GM20000 (cell line): Measurements from ENCODE around the gene IWS1.

ENCODE experiments used
- DNase-seq: peaks from one replicate; pipeline ENCODE4 v3.0.0; 2012; ENCODE audit warnings: low spot score
- TF ChIP-seq, protein P1 (sequence below): IDR thresholded peaks from 2 replicates; pipeline ENCODE4 v1.5.1; 2012; ENCODE audit warnings: mild to moderate bottlenecking, control low read depth; ENCODE audit errors: extremely low read depth, missing control alignments

The IWS1 gene

DNA sequence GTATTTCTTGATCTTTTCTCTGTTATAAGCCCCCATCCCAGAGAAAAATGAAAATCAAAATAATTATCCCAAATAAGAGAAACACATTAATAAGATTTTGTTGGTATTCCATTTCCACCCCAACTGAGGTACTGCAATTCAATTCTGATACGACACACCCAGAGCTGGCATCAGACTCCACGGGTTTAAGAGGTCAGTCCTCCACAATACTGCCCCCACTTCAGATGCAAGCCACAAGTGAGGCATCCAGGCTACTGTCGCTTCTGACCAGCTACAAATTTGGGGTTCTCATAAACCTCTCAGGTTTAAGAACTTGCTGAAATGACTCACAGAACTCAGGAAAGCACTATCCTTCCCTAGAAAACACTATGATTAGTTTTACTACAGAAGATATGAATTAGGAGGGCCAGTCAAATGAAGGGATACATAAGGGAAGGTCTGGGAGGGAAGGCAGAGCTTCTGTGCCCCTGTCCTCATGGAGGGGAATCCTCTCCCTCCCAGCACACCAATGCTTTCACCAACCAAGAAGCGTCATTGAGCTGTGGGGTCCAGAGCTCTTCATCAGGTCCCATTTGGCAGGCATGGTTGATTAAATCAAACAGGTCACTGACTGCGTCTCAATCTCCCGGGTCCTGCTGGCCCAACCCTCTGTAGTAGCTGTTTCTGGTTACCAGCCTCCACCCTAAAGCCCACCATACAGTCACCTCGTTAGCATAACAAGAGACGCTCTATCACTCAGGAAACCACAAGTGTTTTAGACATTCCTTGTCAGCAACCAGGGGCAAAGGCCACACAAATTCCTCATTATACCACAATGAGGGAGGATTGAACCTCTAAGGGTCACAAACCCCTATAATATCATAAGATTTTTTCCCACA, 46.2 kb downstream of the IWS1 start:
- TF ChIP-seq, protein P1, sequence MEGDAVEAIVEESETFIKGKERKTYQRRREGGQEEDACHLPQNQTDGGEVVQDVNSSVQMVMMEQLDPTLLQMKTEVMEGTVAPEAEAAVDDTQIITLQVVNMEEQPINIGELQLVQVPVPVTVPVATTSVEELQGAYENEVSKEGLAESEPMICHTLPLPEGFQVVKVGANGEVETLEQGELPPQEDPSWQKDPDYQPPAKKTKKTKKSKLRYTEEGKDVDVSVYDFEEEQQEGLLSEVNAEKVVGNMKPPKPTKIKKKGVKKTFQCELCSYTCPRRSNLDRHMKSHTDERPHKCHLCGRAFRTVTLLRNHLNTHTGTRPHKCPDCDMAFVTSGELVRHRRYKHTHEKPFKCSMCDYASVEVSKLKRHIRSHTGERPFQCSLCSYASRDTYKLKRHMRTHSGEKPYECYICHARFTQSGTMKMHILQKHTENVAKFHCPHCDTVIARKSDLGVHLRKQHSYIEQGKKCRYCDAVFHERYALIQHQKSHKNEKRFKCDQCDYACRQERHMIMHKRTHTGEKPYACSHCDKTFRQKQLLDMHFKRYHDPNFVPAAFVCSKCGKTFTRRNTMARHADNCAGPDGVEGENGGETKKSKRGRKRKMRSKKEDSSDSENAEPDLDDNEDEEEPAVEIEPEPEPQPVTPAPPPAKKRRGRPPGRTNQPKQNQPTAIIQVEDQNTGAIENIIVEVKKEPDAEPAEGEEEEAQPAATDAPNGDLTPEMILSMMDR, result no peak
- DNase-seq, result no peak

DNA sequence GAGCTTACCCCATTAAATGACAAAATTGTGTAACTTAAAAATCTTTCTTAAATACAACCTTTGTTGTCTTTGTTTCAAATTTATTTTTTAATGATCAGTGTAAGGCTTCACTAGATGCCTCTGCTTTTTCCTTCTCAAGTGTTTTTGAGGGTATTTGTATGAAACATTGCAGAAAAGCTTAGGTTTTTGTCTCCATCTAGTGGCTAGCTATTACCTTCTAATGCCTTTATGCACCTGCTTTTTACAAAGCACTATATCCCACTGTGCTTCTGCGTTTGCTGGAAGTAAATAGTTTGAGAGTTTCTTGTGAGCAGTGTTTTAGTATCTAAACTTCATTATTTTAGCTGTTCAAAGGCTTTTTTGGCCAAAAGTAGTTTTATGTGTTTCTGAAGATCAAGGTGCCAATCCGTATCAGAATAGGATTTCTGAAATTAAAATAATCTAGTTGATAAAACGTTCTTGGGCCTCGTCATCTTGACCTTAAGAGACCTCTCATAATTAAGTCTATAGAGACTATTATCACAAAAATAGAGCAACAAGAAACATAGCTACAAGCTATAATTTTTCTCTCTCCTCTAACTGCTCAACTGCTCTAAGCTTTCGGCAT, 47.0 kb downstream of the IWS1 start:
- peak; percentile 45 for DNase-seq
- TF ChIP-seq, protein P1, result peak; percentile 39

DNA sequence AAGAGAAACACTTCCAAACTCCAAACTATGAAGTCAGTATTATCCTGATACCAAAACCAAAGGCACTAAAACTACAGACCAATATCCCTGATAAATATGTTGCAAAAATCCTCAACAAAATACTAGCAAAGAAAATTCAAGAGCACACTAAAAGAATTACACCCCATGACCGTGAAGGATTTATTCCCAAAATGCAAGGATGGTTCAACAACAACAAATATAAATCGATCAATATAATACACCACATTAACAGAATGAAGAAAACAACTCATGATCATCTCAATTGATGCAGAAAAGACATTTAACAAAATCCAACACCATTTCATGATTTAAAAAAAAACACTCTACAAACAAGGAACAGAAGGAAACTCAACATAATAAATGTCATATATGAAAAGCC, 50.5 kb downstream of the IWS1 start:
- TF ChIP-seq, protein P1, result no peak

DNA sequence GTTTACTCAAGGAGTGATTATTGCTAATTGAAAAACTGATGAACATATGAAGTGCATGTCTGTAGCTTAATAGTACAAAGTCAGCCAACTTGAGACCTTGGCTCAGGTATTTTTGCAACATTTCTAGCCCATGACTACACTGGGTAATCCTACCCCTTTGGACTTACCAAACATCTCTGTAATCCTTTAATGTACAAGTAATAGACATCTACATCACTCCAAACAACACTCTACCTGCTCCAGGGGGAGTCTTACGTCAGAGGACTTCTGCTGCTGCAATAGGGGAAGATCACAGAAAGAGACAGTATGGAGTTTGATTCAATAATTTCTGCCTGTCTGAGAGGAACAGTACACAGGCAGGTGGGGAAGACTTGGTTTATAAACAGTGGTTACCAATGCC, 54.0 kb downstream of the IWS1 start:
- DNase-seq, result no peak
- TF ChIP-seq, protein P1, result no peak

More for the DNA sequence above, 50.5 kb downstream of the IWS1 start:
- no peak for DNase-seq

DNA sequence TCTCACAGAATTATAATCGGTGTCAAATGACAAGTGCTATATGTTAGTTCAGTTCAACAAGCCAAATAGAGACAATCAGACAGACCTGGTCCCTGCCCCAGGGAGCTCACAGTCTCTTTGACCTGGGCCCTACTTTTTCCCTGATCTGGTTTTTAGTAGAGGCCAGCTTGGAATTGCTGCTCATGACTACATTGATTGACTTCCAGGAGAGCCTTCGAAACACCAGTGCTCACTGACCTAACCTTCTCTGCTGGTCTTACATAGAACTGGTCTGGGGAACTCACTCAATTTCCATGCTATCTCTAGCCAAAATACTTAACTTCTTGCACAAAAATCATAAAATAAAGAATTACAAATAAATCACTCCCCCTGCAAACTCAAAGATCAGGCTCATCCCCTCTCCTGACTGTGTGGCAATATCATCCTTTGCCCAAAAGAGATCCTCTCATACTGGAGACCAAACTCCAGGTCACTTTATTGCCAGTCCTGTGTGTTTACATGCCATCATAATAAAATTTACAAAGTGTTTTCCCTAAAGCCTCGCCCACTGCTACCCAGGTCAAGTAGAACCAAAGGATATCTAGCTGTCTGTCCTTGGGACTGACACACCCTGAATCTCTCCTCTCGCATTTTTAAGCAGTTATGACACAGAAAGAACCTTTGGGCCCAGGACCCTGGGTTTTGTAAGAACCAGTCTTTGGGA, 54.9 kb downstream of the IWS1 start:
- TF ChIP-seq, protein P1, result no peak

DNA sequence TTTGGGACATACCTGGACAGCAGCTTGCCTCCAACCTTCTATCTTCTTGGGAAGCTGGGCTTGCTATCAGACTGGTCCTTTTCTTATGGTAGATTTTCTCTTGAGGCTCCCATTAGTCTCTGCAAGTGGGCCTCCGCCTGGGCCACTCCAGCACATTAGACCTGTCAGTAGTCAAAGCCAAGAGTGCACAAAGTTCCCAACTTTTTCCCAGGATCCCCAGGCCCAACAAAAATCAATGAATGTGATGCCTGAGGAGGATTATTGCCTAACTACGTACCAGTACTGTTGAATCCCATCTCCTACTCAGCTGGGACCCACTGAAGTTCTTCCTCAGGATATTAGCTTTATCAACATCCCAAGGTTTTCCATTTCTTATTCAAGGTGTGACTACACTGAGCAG, 56.3 kb downstream of the IWS1 start:
- TF ChIP-seq, protein P1, result no peak
- no peak for DNase-seq

More for the DNA sequence above, 54.9 kb downstream of the IWS1 start:
- no peak for DNase-seq

DNA sequence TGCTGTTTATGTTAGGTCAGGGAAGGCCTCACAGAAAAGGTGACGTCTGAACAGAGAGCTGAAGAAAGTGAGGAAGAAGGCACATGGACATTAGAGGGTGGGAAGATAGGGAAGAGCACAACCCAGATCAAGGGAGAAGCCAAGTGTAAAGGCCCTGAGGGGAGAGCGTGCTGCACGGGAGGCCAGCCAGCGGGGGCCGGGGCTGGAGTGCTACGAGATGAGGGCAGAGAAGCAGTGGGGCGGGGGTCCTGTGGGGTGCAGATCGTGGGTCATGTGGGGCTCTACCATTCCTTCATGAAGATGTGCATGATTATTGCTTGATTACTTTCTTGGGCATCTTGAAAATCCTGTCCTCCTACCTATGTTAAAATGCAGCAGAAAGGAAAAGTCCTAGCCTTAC, 57.2 kb downstream of the IWS1 start:
- TF ChIP-seq, protein P1, result no peak
- DNase-seq, result no peak
